Occipital lobe (tissue), 2 donors: ENCODE results near the gene STARD10. TPM values are rescaled to one million over a fixed set of nuclear protein-coding genes. Genes with fewer than 3 reads are reported as not detected.

Source experiments
- DNase-seq: peaks from one replicate; lab custom pipeline; 2025; lab: John Stamatoyannopoulos, UW
- total RNA-seq: library from RNA; depleted of rRNA; stranded (reverse); fragments of >200 nt; gene quantifications from one replicate; pipeline ENCODE4 v1.2.3, GENCODE V29; 2014

STARD10 gene
- total RNA-seq, 1 donor from 2014 or later = 20.4 TPM

DNA sequence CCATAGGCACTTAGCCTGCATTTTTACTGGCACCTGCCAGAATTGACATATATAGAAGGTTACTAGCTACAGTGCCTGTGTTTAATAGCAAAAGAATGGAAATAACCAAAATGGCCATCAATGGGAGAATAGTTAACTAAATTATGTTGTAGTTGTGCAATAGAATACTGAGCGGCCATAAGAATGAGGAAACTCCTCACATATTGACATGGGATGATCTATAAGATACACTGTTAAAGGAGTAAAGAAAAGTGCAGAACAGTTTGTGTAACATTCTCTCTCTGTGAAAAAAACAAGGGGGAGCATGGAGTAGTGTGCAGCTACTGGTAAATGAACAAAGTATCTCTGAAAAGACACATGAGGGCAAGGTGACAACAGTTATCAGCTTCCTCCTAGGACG, 63.1 kb downstream of the STARD10 start:
- DNase-seq = no peak

GRCh38 chr11:72730243-72730642, 63.6 kb downstream of the STARD10 start:
- DNase-seq = no peak

DNA sequence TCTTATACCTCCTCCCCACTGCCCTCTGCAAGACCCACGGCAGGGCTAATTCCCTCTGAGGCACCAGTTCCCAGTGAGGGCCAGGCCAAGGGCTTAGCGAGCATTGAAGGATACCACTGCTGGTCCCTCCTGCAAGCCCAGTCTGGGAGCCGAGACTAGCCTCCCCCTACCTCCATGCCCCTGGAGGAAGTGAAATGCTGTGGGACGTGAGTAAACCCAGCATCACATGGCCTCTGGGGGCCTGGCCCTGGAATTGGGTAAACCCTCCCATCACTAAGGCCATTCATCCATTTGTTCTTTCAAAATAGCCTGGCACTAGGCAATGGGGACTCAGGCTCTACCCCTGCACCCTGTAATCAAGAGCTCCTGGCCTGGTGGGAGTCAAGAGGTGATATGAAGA, 66.3 kb downstream of the STARD10 start:
- no peak for DNase-seq

GRCh38 chr11:72726266-72727220, 67.3 kb downstream of the STARD10 start:
- no peak for DNase-seq

DNA sequence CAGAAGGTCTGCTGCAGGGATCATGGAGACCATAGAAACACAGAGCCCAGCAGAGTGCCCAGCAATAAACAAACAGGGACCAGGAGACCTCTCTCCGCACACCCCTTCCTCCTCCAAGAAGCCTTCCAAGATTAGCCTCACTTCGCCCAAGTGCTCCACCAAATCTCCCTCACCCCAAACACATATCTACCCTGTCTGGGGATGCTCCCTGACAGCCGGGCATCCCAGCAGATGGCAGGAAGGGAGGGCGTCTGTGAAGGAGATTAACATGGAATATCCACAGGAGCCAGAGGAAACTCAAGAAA, 68.2 kb downstream of the STARD10 start:
- no peak for DNase-seq

DNA sequence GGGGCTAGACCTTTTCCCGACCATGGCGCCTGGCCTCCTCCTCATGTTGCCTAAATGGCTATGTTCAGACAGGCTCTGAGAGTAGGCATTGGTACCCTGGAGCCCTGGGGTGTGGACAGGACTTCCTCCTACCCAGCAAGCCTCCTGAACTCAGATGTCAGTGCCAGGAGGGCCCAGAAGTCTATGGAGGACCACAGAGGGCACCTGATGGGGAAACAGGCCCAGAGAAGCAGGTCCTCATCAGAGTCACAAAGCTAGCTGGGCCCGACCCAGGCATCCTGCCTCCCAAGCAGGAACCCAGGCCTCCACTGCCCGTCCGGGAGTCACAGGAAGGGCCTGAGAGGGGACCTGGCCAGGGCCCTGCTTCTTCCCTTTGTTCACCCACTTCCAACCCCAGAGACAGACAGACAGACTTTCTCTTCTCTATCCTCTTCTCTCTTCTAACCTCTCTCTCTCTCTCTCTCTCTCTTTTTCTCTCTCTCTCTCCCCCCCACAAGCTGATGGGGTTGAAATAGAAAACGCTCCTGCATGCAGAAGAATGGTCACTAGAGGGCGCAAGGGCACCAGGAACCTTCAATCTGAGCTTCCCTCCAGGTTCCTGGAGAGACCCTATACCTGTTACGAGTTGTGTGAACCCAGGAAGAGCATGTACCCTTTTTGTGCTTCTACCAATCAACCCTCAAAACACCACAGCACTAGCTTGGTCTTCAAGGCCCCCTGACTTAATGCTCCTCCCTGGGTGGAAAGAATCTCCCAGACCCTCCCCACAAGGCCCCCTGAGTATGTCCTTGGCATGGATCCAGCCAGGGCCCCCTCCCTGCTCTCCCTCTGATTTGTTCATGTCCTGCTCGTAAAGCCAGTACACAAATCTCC, 68.8 kb downstream of the STARD10 start:
- peak; percentile 64 for DNase-seq

DNA sequence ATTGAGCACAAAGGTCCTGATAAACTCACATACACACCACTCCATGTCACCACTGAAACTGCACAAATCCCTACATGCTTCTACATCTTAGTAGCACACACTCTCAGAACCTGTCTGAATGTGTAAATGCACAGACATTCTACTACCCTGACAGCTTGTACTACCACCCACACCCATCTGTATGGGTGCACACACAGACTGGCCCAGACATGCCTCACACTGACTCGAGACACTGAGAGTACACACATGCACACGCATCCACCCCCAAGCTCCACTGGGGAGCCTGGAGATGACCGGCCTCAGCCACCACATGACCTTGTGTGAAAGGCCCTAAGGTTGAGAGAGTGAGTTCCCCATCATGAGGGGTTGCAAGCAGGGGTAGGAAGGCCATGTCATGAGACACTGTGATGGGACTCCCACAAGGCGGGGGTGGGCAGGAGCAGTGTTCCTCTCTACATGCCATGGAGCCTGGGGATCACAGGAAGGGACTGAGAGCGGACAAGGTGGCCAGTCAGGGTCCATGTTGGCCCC, 69.8 kb downstream of the STARD10 start:
- DNase-seq = no peak

GRCh38 chr11:72723508-72723907, 70.3 kb downstream of the STARD10 start:
- DNase-seq = no peak

DNA sequence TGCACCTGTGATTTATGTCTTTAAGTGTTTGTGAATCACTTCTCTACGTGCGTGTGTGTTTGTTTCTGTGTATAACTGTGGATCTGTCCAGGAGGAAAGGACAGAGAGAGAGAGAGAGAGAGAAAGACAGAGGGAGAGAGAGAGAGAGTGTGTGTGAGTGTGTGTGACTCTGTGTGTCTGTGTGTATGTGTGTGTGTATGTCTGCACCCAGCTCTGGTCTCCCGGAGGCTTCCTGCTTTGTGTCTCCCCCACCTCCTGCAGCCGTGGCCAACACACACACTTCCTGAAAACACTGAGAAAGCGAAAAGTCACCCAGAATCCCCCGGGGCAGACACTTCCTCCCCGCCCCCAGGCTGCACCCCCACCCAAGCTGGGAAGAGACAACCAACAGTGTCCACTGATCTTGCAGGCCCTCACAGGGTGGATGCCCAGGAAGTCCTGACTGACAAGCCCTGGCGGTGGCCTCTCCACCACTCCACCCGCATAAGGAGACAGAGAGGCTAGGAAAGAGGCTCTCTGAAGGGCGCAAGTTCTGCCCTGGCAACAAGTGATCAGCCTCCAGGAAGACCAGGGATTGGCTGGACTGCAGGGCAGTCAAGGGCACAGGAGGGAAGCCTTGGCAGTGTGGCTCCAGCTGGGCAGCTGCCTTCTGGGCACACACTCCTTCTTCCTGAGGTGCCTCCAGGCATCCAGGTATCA, 71.6 kb downstream of the STARD10 start:
- DNase-seq = peak; percentile 74

DNA sequence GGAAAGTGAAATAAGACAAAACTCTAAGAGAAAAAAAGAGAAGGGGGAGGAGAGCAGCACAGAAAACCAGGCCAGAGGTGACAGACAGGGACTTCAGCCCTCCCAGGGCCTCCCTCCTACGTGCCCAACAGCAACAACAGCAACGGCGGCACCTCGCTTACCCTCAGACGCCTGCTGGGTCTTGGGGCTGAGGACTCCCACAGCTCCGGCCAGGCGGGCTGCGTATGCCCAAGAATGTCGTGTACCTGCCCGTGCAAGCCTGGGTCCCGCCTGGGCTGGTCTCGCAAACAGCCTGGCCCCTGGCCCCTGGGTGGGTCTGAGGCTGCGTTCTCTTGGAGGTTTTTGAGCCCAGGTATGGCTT, 72.2 kb downstream of the STARD10 start:
- DNase-seq = no peak

DNA sequence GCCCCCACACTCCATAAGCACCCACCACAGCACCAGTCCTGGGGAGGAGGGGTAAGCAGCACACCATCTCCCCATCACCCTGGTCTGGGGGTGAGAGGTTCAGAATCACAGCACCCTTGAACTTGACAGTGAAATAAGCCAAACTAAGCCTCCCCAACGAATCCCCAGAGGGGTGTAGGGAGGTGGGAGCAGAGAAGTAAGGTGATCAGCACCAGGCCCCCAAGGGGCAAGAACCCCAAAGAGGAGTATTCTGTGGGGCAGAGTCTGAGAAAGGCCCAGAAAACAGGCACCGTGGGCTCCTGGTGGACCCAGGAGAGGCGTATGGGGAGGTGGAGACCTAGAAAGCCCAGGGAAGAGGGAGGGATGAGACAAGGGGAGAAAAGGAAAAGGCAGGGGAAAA, 72.6 kb downstream of the STARD10 start:
- DNase-seq = no peak

GRCh38 chr11:72720784-72721183, 73.1 kb downstream of the STARD10 start:
- DNase-seq = no peak

DNA sequence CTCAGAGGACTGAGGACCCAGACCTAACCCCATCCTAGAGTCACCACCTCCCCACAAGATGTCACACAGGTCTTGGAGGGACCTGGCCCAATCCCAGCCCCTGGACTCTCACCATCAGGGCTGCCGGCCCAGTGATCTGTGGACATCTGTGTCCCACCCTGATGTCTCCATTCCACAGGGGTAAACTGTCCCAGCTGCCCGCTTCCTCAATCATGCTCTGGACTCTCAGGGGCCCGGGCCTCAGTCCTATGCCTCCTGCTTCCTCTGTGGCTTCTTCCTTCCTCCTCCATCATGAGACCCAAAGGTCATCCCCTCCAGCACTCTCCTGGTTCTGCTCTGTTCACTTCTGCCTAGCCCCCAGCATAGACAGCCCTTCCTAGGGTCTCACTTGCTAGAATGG, 73.8 kb downstream of the STARD10 start:
- no peak for DNase-seq

- DNase-seq = no peak
Measured at GRCh38 chr11:72719551-72719950, 74.3 kb downstream of the STARD10 start.

DNA sequence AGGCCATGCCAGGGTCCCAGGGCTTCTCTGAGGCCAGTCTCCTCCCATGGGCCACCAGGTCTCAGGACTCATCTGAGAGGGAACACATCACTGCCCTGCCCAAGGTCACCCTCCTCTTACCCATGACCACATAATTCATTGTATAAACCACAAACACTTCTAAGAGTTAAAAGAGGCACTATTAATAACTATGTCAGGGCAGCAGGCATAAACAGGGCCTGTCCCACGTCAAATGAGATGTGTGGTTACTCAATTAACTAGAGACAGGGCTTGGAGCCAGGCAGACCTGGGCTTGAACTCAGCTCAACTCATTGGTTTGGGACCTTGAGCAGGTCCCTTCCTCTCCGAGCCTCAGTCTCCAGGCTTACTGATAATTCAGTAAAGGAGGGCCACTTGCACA, 74.7 kb downstream of the STARD10 start:
- no peak for DNase-seq

DNA sequence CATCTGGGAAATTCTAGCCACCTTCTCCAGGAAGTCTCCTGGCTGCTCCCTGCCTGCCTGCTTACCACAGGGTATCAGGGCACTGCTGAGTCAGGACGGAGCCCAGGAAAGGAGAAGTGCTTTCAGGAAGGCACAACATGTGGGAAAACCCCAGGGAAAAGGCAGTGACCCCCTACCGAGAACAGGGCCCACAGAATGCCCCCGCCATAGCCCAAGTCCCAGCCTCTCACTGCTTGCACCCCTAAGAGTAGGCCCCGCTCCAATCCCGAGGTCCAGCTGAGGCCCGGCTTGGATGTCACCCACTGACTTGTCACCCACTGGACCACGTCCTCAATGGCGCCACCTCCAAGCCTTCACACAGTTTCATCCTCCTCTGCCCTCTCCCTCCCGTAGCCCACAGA, 75.7 kb downstream of the STARD10 start:
- no peak for DNase-seq

DNA sequence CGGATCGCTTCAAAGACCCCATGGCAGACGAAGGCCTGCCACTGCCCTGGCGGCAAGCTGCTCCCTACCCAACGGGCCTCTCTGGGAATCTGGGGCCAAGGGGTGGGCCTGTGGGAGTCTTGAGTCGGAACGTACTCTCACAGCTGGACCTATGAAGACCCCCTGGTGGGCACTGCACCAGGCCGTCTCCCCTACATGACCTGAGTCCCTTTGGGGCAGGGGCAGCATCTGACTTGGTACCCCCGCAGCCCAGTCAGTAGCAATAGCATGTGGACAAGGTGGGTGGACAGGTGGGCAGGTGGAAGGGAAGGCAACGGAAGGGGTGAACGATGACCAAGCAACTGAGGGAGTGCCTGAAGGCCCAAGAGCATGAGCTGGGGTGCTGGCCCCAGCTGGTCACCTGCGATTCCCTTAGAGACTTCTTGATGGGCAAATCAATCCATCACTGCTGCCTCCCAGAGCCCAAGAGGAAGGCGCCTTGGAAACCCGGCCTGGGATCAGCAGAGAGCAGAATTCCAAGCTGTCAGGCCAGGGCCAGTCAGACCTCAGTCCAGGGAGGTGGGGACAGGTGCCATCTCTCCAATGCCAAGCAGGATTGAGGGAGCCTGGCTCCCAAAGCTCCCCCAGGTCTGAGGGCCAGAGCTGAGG, 76.9 kb downstream of the STARD10 start:
- no peak for DNase-seq

- DNase-seq = peak; percentile 76
Measured at GRCh38 chr11:72716290-72716689, 77.6 kb downstream of the STARD10 start.

DNA sequence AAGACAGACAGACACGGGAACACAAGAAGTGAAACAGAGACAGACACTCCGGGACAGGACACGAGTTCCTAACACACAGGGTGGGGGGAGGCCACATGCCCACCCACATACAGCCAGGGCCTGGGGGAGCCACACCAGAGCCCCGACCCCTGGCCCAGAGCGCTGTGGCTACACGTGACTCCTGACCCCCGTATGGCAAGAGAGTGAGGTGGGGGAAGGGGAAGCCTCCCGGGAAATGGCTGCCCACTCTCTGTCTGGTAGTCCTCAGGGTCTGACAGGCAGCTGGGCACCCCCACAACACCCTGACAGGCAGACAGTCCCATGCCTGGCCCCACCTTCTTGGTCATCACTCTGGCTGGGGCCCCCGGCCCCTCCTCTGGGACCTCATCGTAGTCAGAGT, 81.0 kb downstream of the STARD10 start:
- DNase-seq = no peak

DNA sequence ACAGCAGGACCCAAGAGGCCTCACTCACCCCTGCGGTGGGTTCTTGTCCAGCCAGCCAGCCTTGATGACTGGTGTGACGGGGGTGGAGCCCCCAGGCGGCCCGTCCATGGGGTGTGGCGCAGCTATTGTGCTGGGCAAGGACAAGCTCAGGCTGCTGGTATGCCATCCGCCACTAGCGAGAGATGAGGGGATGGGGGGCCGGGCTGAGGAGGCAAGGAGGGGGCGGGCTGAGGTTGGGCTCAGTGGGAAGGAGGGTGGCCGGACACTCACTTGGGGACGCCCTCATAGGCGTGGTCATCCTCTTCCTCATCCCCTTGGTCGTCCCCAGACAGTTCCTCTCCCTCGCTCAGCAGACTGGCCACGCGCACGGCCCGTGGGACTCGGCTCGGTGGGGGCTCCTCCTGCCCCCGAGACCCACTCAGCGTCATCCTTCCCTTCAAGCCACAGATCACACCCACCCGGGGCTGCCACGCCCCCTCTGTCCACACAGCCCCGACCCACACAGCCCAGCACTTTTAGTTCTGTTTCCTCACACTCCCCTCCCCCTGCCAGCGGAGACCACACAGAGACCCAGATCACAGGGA, 81.6 kb downstream of the STARD10 start:
- DNase-seq = no peak

DNA sequence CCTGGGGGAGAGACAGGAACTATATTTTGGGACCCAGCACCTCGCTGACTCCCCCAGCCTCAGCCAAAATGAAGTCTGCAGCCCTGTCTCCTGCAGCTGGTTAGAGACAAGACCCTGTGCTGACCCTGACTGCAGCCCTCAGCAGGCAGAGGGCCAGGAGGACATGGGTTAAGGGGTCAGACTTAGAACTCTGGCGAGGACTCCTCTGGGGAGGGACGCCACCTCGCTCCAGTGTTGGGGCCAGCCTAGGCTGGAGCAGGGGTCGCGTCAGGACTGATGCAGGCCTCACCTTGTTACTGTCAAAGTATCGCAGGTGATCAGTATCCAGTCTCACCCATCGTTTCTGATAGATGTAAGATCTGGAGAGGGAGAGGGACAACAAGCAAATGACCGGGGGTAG, 82.7 kb downstream of the STARD10 start:
- DNase-seq = no peak
